HepG2 (cell line): ENCODE measurements around the gene RFPL4AL1. TPM values are rescaled to one million over a fixed set of nuclear protein-coding genes. Genes with fewer than 3 reads are reported as not detected.

Experiments
- BCL6 ChIP-seq: IDR thresholded peaks from 2 replicates; pipeline ENCODE4 v1.6.1; 2016; ENCODE audit warnings: missing genetic modification reagents, missing compliant biosample characterization
- BHLHE40 ChIP-seq: IDR thresholded peaks from 2 replicates; pipeline ENCODE4 v1.6.1; 2011; ENCODE audit warnings: low read length, improper control_type of control experiment
- GLI4 ChIP-seq: sonication (generic); formaldehyde crosslinking; IDR thresholded peaks from 2 replicates; pipeline ENCODE4 v1.5.1; 2020; ENCODE audit warnings: missing genetic modification reagents, mild to moderate bottlenecking, moderate library complexity, borderline replicate concordance
- HDAC2 ChIP-seq: sonication (generic); formaldehyde crosslinking; IDR thresholded peaks from 2 replicates; pipeline ENCODE4 v1.4.0; 2020; ENCODE audit warnings: missing genetic modification reagents
- JUN ChIP-seq: sonication (generic); formaldehyde crosslinking; IDR thresholded peaks from 2 replicates; pipeline ENCODE4 v1.4.0; 2020; ENCODE audit warnings: mild to moderate bottlenecking, missing genetic modification reagents
- MBNL3 ChIP-seq: fragments of 250-450 bp; sonication (Bioruptor Pico); conservative IDR thresholded peaks from 2 replicates; pipeline ENCODE4 v1.8.0; 2022; ENCODE audit warnings: mild to moderate bottlenecking, inconsistent platforms
- RBAK ChIP-seq: sonication (generic); formaldehyde crosslinking; IDR thresholded peaks from 2 replicates; pipeline ENCODE4 v1.5.1; 2020; ENCODE audit warnings: mild to moderate bottlenecking, missing genetic modification reagents
- RBM22 ChIP-seq: fragments of 200-400 bp; formaldehyde crosslinking; optimal IDR thresholded peaks from 2 replicates; pipeline ENCODE3; 2017; ENCODE audit warnings: mild to moderate bottlenecking, low read length, moderate library complexity
- SP4 ChIP-seq: sonication (generic); formaldehyde crosslinking; IDR thresholded peaks from 2 replicates; pipeline ENCODE4 v1.8.1; 2023; ENCODE audit warnings: mild to moderate bottlenecking, missing genetic modification reagents
- SYNCRIP ChIP-seq: fragments of 200-400 bp; formaldehyde crosslinking; IDR thresholded peaks from 2 replicates; pipeline ENCODE4 v1.6.1; 2018; ENCODE audit warnings: mild to moderate bottlenecking, low read depth, low read length; ENCODE audit not compliant: insufficient read depth
- TBX2 ChIP-seq: sonication (generic); formaldehyde crosslinking; IDR thresholded peaks from 2 replicates; pipeline ENCODE4 v1.5.0; 2020; ENCODE audit warnings: missing genetic modification reagents, mild to moderate bottlenecking, borderline replicate concordance
- TSC22D2 ChIP-seq: sonication (generic); formaldehyde crosslinking; IDR thresholded peaks from 2 replicates; pipeline ENCODE4 v1.5.1; 2020; ENCODE audit warnings: missing genetic modification reagents, mild to moderate bottlenecking, borderline replicate concordance
- ZBTB21 ChIP-seq: sonication (generic); formaldehyde crosslinking; IDR thresholded peaks from 2 replicates; pipeline ENCODE4 v1.4.0; 2020; ENCODE audit warnings: missing genetic modification reagents
- ZFP37 ChIP-seq: sonication (generic); formaldehyde crosslinking; IDR thresholded peaks from 2 replicates; pipeline ENCODE4 v1.4.0; 2020; ENCODE audit warnings: missing genetic modification reagents, borderline replicate concordance
- ZFP41 ChIP-seq: sonication (generic); formaldehyde crosslinking; IDR thresholded peaks from 2 replicates; pipeline ENCODE4 v1.4.0; 2020; ENCODE audit warnings: mild to moderate bottlenecking, missing genetic modification reagents, borderline replicate concordance
- ZNF232 ChIP-seq: sonication (generic); formaldehyde crosslinking; IDR thresholded peaks from 2 replicates; pipeline ENCODE4 v1.4.0; 2020; ENCODE audit warnings: missing genetic modification reagents, borderline replicate concordance
- ZNF30 ChIP-seq: sonication (generic); formaldehyde crosslinking; IDR thresholded peaks from 2 replicates; pipeline ENCODE4 v1.5.0; 2020; ENCODE audit warnings: mild to moderate bottlenecking, missing genetic modification reagents
- ZNF337 ChIP-seq: sonication (generic); formaldehyde crosslinking; IDR thresholded peaks from 2 replicates; pipeline ENCODE4 v1.5.1; 2020; ENCODE audit warnings: missing genetic modification reagents, low read depth, mild to moderate bottlenecking, borderline replicate concordance
- ZNF564 ChIP-seq: sonication (generic); formaldehyde crosslinking; IDR thresholded peaks from 2 replicates; pipeline ENCODE4 v1.8.1; 2023; ENCODE audit warnings: mild to moderate bottlenecking, missing genetic modification reagents
- ZNF607 ChIP-seq: sonication (generic); formaldehyde crosslinking; IDR thresholded peaks from 2 replicates; pipeline ENCODE4 v1.5.1; 2020; ENCODE audit warnings: missing genetic modification reagents, mild to moderate bottlenecking, borderline replicate concordance
- ZNF674 ChIP-seq: sonication (generic); formaldehyde crosslinking; IDR thresholded peaks from 2 replicates; pipeline ENCODE4 v1.5.0; 2020; ENCODE audit warnings: low read depth, mild to moderate bottlenecking, missing genetic modification reagents
- ZSCAN29 ChIP-seq: sonication (generic); formaldehyde crosslinking; conservative IDR thresholded peaks from 2 replicates; pipeline ENCODE4 v1.4.0; 2020; ENCODE audit warnings: mild to moderate bottlenecking, missing genetic modification reagents
- polyA plus RNA-seq, 8 experiments: library from polyadenylated mRNA; depleted of rRNA in 3 of 8; stranded (reverse) in 7 of 8; unstranded in 1 of 8; fragments of >200 nt; fragmentation: Illumina TruSeq in 4 of 8; extraction: Trizol in 4 of 8; gene quantifications; 2 replicates each; pipeline versions ENCODE4 v1.2.1 to v1.2.3, GENCODE V29; 2011 to 2016; ENCODE audit warnings: low read depth in 4 of 8, missing spikeins in 1 of 8, mixed read lengths in 1 of 8; ENCODE audit not compliant: insufficient read depth in 1 of 8
- total RNA-seq, 5 experiments: library from RNA; depleted of rRNA; stranded (reverse); fragments of >200 nt; fragmentation: Illumina TruSeq; extraction: Trizol; gene quantifications; 2 replicates each; pipeline ENCODE4 v1.2.3, GENCODE V29; 2016; ENCODE audit warnings: low read depth in 1 of 5
- TF ChIP-seq, protein P1 (sequence below): sonication (generic); formaldehyde crosslinking; IDR thresholded peaks from 2 replicates; pipeline ENCODE4 v1.4.0; 2020; ENCODE audit warnings: missing genetic modification reagents
- TF ChIP-seq, protein P2 (sequence below): sonication (generic); IDR thresholded peaks from 2 replicates; pipeline ENCODE4 v1.6.1; 2016; ENCODE audit warnings: low read depth, borderline replicate concordance
- TF ChIP-seq, protein P3 (sequence below): sonication (generic); formaldehyde crosslinking; IDR thresholded peaks from 2 replicates; pipeline ENCODE4 v1.4.0; 2020; ENCODE audit warnings: mild to moderate bottlenecking, missing genetic modification reagents
- TF ChIP-seq, protein P4 (sequence below): IDR thresholded peaks from 2 replicates; pipeline ENCODE4 v1.6.1; 2016

The RFPL4AL1 gene
- total and polyA plus RNA-seq, 2 of the 13 experiments (the other 11 are each of a cell fraction or from before 2014, with no cell fraction given) = not detected

DNA sequence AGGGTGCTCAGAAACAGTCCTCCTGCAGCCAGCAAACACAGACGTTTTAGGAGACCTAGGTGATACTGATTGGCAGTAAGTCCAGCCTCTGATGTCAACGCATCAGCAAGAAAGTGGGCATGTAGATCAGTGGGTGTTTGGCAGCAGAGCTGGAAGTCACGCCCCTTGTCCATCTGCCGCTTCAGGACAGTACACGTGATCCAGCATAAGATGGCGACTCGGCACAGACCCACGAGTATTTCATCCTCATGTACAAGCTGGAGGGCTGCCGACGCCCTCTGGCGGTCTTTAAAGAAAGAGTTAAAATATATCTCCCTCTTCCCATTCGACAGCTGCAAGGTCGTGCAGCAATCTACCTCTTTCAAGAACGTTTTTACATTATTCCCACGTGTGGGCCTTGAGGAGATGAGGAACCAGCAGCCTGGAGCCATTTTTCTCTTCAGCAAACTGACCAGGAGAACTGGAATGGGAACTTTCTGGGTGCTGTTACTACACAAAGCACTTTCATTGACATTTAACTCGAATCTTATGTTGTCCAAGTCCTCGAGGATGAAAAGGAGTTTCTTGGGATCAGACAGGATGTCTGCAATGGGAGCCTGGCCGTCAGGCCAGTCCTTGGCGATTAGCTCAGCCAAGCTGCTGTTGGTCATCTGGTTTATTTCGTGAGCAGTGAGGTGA is 40.6 kb downstream of the RFPL4AL1 start (continued):
- no peak for TF ChIP-seq ZNF337 (CRISPR knock-in tag)
- no peak for TF ChIP-seq SYNCRIP
- TF ChIP-seq, protein P1, sequence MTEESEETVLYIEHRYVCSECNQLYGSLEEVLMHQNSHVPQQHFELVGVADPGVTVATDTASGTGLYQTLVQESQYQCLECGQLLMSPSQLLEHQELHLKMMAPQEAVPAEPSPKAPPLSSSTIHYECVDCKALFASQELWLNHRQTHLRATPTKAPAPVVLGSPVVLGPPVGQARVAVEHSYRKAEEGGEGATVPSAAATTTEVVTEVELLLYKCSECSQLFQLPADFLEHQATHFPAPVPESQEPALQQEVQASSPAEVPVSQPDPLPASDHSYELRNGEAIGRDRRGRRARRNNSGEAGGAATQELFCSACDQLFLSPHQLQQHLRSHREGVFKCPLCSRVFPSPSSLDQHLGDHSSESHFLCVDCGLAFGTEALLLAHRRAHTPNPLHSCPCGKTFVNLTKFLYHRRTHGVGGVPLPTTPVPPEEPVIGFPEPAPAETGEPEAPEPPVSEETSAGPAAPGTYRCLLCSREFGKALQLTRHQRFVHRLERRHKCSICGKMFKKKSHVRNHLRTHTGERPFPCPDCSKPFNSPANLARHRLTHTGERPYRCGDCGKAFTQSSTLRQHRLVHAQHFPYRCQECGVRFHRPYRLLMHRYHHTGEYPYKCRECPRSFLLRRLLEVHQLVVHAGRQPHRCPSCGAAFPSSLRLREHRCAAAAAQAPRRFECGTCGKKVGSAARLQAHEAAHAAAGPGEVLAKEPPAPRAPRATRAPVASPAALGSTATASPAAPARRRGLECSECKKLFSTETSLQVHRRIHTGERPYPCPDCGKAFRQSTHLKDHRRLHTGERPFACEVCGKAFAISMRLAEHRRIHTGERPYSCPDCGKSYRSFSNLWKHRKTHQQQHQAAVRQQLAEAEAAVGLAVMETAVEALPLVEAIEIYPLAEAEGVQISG (CRISPR knock-in tag) = peak; percentile 65
- no peak for TF ChIP-seq RBAK
- TF ChIP-seq BCL6 (CRISPR knock-in tag) = no peak
- TF ChIP-seq ZNF232 (CRISPR knock-in tag) = 0 out of 2 replicates have a peak, but pooled peaks have one; percentile 64
- TF ChIP-seq JUN (CRISPR knock-in tag) = no peak
- 0 out of 2 replicates have a peak, but pooled peaks have one; percentile 29 for TF ChIP-seq BHLHE40
- TF ChIP-seq TSC22D2 (CRISPR knock-in tag) = no peak
- TF ChIP-seq GLI4 (CRISPR knock-in tag) = no peak
- TF ChIP-seq HDAC2 (CRISPR knock-in tag) = no peak
- TF ChIP-seq, protein P2, sequence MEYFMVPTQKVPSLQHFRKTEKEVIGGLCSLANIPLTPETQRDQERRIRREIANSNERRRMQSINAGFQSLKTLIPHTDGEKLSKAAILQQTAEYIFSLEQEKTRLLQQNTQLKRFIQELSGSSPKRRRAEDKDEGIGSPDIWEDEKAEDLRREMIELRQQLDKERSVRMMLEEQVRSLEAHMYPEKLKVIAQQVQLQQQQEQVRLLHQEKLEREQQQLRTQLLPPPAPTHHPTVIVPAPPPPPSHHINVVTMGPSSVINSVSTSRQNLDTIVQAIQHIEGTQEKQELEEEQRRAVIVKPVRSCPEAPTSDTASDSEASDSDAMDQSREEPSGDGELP = no peak
- no peak for TF ChIP-seq ZSCAN29 (CRISPR knock-in tag)
- TF ChIP-seq MBNL3 (CRISPR knock-in tag) = no peak
- TF ChIP-seq SP4 (CRISPR knock-in tag) = 0 out of 2 replicates have a peak, but pooled peaks have one; percentile 16
- no peak for TF ChIP-seq ZNF564 (CRISPR knock-in tag)
- no peak for TF ChIP-seq RBM22
- TF ChIP-seq, protein P3, sequence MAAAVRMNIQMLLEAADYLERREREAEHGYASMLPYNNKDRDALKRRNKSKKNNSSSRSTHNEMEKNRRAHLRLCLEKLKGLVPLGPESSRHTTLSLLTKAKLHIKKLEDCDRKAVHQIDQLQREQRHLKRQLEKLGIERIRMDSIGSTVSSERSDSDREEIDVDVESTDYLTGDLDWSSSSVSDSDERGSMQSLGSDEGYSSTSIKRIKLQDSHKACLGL (CRISPR knock-in tag) = no peak
- TF ChIP-seq ZNF30 (CRISPR knock-in tag) = no peak
- TF ChIP-seq, protein P4, sequence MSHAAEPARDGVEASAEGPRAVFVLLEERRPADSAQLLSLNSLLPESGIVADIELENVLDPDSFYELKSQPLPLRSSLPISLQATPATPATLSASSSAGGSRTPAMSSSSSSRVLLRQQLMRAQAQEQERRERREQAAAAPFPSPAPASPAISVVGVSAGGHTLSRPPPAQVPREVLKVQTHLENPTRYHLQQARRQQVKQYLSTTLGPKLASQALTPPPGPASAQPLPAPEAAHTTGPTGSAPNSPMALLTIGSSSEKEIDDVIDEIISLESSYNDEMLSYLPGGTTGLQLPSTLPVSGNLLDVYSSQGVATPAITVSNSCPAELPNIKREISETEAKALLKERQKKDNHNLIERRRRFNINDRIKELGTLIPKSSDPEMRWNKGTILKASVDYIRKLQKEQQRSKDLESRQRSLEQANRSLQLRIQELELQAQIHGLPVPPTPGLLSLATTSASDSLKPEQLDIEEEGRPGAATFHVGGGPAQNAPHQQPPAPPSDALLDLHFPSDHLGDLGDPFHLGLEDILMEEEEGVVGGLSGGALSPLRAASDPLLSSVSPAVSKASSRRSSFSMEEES (CRISPR knock-in tag) = 0 out of 2 replicates have a peak, but pooled peaks have one; percentile 32
- TF ChIP-seq ZNF607 (CRISPR knock-in tag) = no peak
- no peak for TF ChIP-seq TBX2 (CRISPR knock-in tag)
- TF ChIP-seq ZBTB21 (CRISPR knock-in tag) = no peak
- TF ChIP-seq ZFP37 (CRISPR knock-in tag) = no peak
- no peak for TF ChIP-seq ZNF674 (CRISPR knock-in tag)
- no peak for TF ChIP-seq ZFP41 (CRISPR knock-in tag)
